GM18873 (cell line): ENCODE results near the gene PCP4L1.

ENCODE experiments used
- ATAC-seq: cut with Tn5 transposase; IDR thresholded peaks from one replicate; pipeline ENCODE4 v1.9.1; 2021; ENCODE audit warnings: mild to moderate bottlenecking, moderate library complexity, moderate number of reproducible peaks; ENCODE audit not compliant: unreplicated experiment, low FRiP score

Gene PCP4L1

DNA sequence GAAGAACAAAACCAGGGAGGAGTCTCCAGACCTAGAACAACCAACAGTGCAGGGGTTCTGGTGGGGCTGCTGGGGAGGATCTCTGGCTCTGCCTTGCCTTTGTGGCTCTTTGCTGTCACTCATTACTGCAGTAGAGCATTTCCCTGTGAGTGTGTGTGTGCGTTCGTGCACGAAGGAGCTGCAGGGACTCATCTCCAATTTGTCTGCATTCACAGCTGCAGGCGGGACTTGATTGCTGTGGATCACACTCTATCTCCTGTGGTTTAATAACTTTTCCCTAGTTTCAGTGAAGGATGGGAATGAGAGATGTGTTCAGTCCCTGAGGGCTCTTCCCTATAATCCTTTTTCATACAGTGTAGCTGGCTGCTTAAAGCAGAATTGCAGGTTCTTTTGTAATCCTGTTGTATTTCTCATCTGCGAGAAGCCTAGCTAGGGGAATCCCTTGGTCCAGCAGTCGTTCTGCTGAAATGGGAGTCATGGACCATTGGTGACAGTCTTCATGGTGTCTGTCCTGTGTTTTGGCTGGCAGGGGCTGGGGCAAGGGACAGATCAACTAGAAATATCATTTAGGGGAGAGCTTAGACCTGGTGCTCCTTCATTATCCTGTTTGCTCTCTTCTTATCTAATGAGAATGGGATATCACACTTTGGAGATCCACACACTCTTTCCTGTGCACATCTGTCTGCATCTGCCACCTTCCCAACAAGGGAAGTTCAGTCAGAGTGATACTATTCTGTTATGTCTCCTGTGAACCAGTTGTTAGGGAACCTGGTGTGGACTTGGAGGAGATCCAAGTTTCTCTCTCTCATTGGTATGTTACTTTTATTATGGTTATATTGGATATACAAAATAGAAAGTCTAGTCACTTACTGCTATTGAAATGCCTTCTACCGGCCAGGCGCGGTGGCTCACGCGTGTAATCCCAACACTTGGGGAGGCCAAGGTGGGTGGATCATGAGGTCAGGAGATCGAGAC lies 3.0 kb downstream of the PCP4L1 start:
- ATAC-seq = no peak

DNA sequence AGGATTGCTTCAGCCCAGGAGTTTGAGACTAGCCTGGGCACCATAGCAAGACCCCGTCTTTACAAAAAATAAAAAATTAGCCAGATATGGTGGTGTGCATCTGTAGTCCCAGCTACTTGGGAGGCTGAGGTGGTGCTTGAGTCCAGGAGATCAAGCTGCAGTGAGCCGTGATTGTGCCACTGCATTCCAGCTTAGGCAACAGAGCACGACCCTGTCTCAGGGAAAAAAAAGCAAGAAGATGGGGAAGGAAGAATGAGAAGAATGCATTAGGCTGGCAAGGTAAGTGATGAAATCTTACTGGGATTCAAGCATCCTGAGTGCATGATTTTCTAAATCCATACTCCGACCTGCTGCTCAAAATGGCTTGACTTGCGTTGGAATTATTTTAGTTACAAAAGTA lies 6.8 kb downstream of the PCP4L1 start:
- no peak for ATAC-seq

- ATAC-seq = no peak
Observed at GRCh38 chr1:161266202-161266601, 7.7 kb downstream of the PCP4L1 start.

DNA sequence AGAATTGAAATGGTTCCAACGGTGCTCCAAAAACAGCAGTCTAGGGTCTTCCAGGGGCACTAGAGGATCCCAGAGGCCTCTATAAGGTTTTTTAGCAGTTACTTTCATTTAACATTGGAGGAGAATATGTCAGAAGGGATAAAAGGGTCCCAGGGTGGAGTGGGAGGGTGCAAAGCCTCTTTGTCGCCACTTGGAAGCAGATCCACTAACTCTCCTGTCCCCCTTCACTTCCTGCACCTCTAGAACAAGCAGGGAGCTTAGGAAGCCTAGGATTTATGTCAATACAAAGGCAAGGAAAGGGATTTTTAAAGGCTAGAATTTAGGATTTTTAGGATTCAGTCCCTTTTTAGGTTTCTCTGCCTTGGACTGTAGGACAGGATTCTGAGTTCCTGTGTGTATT lies 8.3 kb downstream of the PCP4L1 start:
- ATAC-seq = no peak

DNA sequence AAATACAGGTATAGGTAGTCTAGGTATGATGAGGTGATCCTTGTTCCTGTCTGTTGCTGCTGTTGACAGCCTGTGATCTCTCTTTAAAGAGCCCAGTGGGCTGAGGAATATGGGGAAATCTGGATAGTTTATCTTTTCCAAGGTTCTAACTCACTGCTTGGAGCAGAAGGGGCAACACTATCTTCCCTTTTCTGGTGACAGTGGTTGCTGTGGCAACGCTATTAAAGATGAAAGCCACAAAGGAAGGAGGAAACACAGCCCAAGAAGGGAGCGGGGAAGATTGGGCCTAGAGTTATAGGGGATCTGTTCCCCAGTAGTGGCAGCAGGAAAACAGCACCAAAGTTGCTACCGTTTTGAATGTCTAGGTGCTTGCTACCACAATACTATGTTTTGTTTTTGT lies 8.8 kb downstream of the PCP4L1 start:
- ATAC-seq = no peak

GRCh38 chr1:161273402-161273801 lies 14.9 kb downstream of the PCP4L1 start:
- ATAC-seq = no peak

DNA sequence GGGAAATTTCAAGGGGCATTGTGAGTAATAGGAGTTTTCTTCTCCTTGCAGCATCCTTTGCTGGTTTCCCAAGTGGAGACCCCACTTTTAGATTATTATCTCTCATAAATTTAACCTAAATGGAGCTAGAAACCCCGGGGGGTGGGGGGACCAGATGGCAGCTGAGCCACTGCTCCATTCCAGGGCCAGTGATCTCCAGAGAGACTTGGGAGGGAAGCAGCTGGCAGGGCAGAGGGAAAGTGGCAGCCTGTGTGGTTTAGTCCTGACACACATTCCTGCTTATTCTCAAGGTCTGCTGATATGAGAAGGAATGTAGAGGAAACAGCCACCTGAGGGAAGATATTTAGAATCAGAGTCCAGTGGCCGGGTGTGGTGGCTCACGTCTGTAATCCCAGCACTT lies 16.3 kb downstream of the PCP4L1 start:
- no peak for ATAC-seq

- no peak for ATAC-seq
Observed at GRCh38 chr1:161282991-161283390, 24.4 kb downstream of the PCP4L1 start.

DNA sequence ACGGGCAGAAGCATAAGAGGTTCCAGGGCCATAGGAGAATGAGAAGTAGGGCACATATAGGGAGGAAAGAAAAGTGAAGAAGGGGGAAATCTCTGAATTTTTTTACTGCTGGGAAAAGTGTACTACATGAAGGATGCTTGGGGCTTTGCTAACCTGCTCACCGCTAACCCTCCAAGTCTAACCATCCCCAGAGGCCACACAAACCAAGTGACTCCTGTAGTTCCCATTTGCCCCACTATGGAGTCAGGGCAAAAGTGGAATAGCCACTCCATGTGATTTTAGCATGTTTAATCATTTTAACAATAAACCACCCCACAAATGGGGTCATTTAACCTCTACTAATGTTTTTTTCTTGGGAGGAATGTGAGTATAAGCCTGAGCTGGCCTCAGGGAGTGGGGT lies 26.6 kb downstream of the PCP4L1 start:
- no peak for ATAC-seq

- ATAC-seq = no peak
Observed at GRCh38 chr1:161285521-161285920, 27.0 kb downstream of the PCP4L1 start.

DNA sequence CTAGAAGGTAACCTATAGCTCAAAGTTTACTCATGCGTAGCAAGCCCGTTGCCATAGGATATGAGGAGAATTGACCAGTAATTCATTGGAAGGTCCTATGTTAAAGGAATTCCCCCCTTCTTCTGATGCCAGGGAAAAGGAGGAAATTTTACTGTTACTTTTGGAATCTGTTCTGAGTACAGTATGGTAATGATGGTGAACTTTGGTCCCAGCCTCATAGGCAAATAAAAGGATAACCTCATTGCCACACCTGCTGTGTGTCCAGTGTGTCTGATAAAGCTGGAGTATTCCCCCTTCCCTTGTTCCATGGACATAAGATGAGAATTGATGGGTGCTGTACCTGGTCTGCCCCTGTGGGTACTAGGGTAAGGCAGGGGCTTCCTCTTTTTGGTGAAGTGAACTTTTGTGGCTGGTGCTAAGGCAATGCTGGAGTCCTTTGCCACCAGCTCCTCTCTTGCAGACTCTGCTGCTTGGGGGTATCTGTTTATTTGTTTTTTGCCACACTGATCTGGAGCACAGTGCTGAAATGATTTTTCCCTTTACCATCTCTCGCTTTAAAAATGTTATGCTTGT lies 29.0 kb downstream of the PCP4L1 start:
- ATAC-seq = no peak

- no peak for ATAC-seq
Observed at GRCh38 chr1:161290779-161291178, 32.2 kb downstream of the PCP4L1 start.

GRCh38 chr1:161297415-161297814 lies 38.9 kb downstream of the PCP4L1 start:
- ATAC-seq = no peak

- no peak for ATAC-seq
Observed at GRCh38 chr1:161298116-161298515, 39.6 kb downstream of the PCP4L1 start.

DNA sequence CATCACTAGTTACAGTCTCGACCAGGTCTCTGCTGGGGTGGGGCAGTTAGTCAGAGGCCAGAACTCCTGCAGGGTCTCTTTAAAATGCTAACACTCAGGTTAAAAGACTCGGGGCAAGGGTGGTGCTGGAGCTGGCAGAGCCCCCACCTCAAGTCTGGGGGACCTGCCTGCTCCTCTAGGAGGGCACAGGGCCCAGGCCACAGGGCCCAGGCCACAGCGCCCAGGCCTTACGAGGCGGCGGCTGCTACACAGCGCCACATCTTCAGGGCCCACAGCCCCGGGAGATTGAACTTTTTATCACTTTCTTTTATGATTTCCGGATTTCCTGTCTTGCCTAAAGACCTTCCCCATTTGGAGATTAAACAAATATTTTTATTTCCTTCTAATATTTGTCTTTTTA lies 40.8 kb downstream of the PCP4L1 start:
- no peak for ATAC-seq

DNA sequence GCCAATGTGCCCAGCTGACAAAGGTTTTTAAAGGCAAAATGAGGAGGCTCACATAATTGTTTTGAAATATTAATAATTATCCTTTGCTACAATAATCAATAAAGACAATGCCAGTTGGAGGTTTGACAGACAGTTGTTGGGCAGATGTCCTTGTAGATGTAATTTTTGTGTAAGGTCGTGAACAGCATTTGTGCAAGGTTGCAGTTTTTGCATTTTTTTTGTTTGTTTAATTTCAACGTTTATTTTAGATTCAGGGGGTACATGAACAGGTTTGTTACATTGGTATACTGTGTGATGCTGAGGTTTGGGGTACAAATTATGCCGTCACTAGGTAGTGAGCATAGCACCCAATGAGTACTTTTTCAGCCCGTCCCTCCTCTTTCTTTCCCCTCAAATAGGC lies 41.9 kb downstream of the PCP4L1 start:
- no peak for ATAC-seq

- no peak for ATAC-seq
Observed at GRCh38 chr1:161304927-161305866, 46.7 kb downstream of the PCP4L1 start.

GRCh38 chr1:161305867-161306519 lies 47.4 kb downstream of the PCP4L1 start:
- ATAC-seq = peak; percentile 49

DNA sequence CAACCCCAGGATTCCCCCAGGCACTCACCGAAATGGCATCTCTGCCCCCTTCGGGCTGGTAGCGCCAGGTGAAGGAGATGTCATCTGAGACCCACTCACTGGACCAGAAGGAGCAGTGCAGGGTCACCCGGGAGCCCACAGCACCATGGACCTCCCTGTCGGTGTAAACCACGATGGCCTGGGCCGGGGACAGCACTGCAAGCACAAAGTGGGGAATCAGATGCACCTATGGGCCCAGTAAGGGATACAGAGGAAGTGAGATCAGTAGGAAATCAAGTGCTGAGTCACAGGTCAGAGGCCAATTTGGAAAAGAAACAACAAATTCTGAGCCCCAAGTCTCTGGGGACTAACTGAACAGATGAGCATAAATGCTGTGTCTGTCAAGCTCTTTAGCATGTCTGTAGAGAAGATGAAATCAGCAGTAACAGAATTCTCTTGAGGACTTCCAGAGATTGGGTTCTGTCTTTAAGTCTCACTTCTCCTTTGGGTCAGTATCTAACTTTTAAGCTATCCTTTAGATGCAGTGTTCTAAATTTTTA lies 48.8 kb downstream of the PCP4L1 start:
- ATAC-seq = no peak
